GM23248 (cell line): ENCODE data around the gene KIF3A.

ENCODE experiments used
- EZH2 ChIP-seq: fragments of 200-600 bp; sonication (generic); IDR thresholded peaks from 2 replicates; pipeline ENCODE4 v1.6.1; 2018; ENCODE audit warnings: antibody characterized with exemption, mild to moderate bottlenecking; ENCODE audit not compliant: insufficient read depth, poor library complexity, severe bottlenecking
- EZH2phosphoT487 ChIP-seq: fragments of 200-600 bp; sonication (generic); IDR thresholded peaks from 2 replicates; pipeline ENCODE4 v1.6.1; 2018; ENCODE audit warnings: antibody characterized with exemption, moderate library complexity, mild to moderate bottlenecking, low read depth; ENCODE audit not compliant: insufficient read depth

- TF ChIP-seq EZH2 (no peak), EZH2phosphoT487 (no peak)
These were observed 42.6 kb upstream of the KIF3A start for GRCh38 chr5:132779961-132780360.
